Epithelial cell of esophagus (primary cell): ENCODE results near the gene PCGF2.
A peak's percentile ranks its signal among the peaks of the same experiment; 100 is the strongest.

ENCODE experiments used
- DNase-seq: peaks from one replicate; pipeline ENCODE4 v3.0.0; 2010; ENCODE audit warnings: low read depth
- H3K4me3 ChIP-seq: 2 replicates; pipeline ENCODE4 v1.5.1; 2011; ENCODE audit warnings: mild to moderate bottlenecking, low read length, control low read depth
- CTCF ChIP-seq: IDR thresholded peaks from 2 replicates; pipeline ENCODE4 v1.5.1; 2011; ENCODE audit warnings: low read depth, mild to moderate bottlenecking, low read length, control low read depth, inconsistent platforms; ENCODE audit not compliant: insufficient read depth; ENCODE audit errors: missing control alignments

Gene PCGF2

GRCh38 chr17:38735161-38735997 lies 12.8 kb downstream of the PCGF2 start:
- H3K4me3 ChIP-seq: no peak overlapping the region
- peak; percentile 93 for TF ChIP-seq CTCF
- peak; percentile 32 for DNase-seq

- peak; percentile 32 for TF ChIP-seq CTCF
- no peak for DNase-seq
- H3K4me3 ChIP-seq: no peak overlapping the region
These were observed 13.9 kb downstream of the PCGF2 start for GRCh38 chr17:38733982-38734973.

- no peak for TF ChIP-seq CTCF
- DNase-seq: no peak
- H3K4me3 ChIP-seq: no peak overlapping the region
These were observed 14.7 kb downstream of the PCGF2 start for GRCh38 chr17:38733282-38733981.

- H3K4me3 ChIP-seq: no peak overlapping the region
- no peak for TF ChIP-seq CTCF
- DNase-seq: no peak
These were observed 15.5 kb downstream of the PCGF2 start for GRCh38 chr17:38732376-38733281.

- no peak overlapping the region for H3K4me3 ChIP-seq
- DNase-seq: no peak
These were observed 16.4 kb downstream of the PCGF2 start for GRCh38 chr17:38731526-38732294.

More at GRCh38 chr17:38731526-38732294, 16.4 kb downstream of the PCGF2 start:
- TF ChIP-seq CTCF: no peak
